ENCODE measurements around the gene STAT2.

DNA sequence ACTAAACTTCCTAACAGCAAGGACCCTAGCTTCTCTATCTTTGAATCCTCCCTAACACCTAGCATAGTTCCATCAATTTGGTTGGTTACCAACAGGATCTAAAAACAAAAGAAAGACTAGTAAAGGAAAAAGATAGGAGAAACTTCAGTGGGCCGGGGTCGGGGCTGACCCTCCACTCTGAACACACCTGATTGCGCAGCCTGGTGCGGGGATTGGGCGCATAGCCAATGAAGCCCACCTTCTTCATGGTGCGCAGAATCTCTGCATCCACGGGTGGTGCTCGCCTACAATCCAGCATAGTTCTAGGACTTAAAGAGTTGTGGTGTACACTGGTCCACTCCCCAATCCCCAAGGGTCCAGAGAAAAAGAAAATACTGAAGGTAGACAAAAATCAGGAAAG lies 33.8 kb downstream of the STAT2 start:
- TF ChIP-seq POLR2A (IDR thresholded peaks at IDR 0.05; ENCODE audit: low read length) (no peak), GATA1 (IDR thresholded peaks at IDR 0.05; ENCODE audit: low read depth, low read length) (no peak)

All from erythroblast (primary cell).